ENCODE results near the gene PERP.

PERP gene

GRCh38 chr6:138044458-138044857 lies 62.8 kb downstream of the PERP start:
- Histone ChIP-seq H3K36me3 (ENCODE audit: control insufficient read depth in 1 of 2, insufficient read depth in 2 of 2, low read length in 2 of 2) (no peaks in the 10 kb centered on the region), H3K18ac (ENCODE audit: low read length) (no peak overlapping the region), H3K27ac (ENCODE audit: low read depth, low read length) (no peak overlapping the region), H4K12ac (ENCODE audit: low read depth, low read length) (no peak overlapping the region), H3K4me1 (ENCODE audit: control insufficient read depth in 1 of 2, insufficient read depth in 2 of 2, low read length in 2 of 2) (no peaks in the 10 kb centered on the region), H3K4me2 (ENCODE audit: low read length) (no peak overlapping the region), H2BK5ac (ENCODE audit: low read depth, low read length, poor library complexity) (no peak overlapping the region), H3K4ac (ENCODE audit: low read depth, low read length) (no peak overlapping the region), H3K27me3 (ENCODE audit: insufficient read depth, low read length) (no peaks in the 10 kb centered on the region), H3K4me3 (ENCODE audit: low read depth, low read length) (no peak overlapping the region), H3K9ac (ENCODE audit: low read length) (no peak overlapping the region), H2AK5ac (ENCODE audit: low read length) (no peak overlapping the region), H2BK12ac (ENCODE audit: low read length) (no peak overlapping the region), H3K9me3 (ENCODE audit: insufficient read depth, low read depth, low read length) (no peaks in the 10 kb centered on the region), H4K8ac (ENCODE audit: low read depth, low read length) (no peak overlapping the region), H2AFZ (ENCODE audit: insufficient read depth, low read length, poor library complexity) (no peak overlapping the region), H4K91ac (ENCODE audit: low read depth, low read length) (no peak overlapping the region), H3K79me1 (ENCODE audit: low read length) (no peaks in the 10 kb centered on the region), H3K14ac (ENCODE audit: low read length) (no peak overlapping the region), H3K79me2 (ENCODE audit: control insufficient read depth, insufficient read depth, low read length, poor library complexity) (peaks cover 2% of the 10 kb centered on the region), H3K23ac (ENCODE audit: low read length) (no peak overlapping the region), H2BK120ac (ENCODE audit: insufficient read depth, low read length, poor library complexity) (no peak overlapping the region)
- no CpG with 5 or more reads among the region's 4 CpGs for WGBS (ENCODE audit: extremely low coverage, insufficient coverage, insufficient read length)
- no peak for DNase-seq

Data from trophoblast cell (in vitro differentiated cells and primary cell).